HG02610 (cell line): ENCODE measurements around the gene EYA2.
A peak's percentile ranks its signal among the peaks of the same experiment; 100 is the strongest.

Source experiments
- ATAC-seq: cut with Tn5 transposase; IDR thresholded peaks from one replicate; pipeline ENCODE4 v1.9.1; 2021; ENCODE audit warnings: mild to moderate bottlenecking, moderate library complexity; ENCODE audit not compliant: unreplicated experiment

EYA2 gene

GRCh38 chr20:46977204-46977603 lies 82.6 kb downstream of the EYA2 start:
- no peak for ATAC-seq

- ATAC-seq, result no peak
These were observed 83.4 kb downstream of the EYA2 start for GRCh38 chr20:46977909-46978588.

DNA sequence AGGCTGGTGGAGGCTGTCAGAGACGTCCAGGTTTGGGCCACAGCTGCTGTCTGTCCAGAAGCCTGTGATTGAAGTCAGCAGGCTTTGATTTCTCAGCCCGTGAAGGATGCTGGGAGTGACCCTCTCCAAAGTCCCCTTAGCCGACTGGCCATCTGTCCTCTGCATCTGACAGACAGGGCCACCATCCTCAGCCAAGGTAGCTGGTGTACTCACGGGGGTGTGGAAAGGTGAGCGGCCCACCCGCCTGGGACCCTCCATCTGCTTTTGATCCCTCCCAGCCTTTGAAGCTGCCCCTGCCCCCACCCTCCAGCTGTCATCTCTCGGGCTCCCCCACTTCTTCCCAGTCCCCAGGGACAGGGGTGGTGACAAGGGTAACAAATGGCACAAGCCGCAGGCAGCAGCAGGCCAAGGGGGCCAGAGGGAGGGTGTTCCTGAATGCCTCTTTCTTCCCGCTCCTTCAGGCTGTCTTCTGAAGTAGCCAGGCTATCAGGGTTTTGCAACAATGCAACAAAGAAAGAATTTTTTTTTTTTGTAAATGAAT lies 84.4 kb downstream of the EYA2 start:
- no peak for ATAC-seq

- ATAC-seq, result no peak
These were observed 85.1 kb downstream of the EYA2 start for GRCh38 chr20:46979603-46980241.

GRCh38 chr20:46981184-46981583 lies 86.5 kb downstream of the EYA2 start:
- ATAC-seq, result no peak

DNA sequence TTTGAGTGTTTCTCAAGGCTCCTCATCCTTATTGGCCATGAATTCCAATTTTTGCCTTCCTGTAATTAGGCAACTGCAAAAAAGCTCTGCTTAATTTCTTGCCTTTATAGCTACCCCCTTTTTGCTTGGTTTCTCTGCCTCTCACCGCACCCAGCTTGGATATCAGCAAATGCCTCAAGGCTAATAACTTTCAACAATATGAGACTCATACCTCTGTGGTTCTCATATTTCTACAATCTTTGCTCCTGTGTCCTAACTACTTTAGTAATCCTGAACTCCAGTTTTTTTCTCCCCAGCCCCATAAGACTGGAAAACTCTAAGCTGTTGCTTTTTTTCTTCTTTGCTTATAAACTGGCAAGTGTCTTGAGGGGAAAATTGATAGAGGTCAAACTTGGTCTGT lies 88.8 kb downstream of the EYA2 start:
- no peak for ATAC-seq

DNA sequence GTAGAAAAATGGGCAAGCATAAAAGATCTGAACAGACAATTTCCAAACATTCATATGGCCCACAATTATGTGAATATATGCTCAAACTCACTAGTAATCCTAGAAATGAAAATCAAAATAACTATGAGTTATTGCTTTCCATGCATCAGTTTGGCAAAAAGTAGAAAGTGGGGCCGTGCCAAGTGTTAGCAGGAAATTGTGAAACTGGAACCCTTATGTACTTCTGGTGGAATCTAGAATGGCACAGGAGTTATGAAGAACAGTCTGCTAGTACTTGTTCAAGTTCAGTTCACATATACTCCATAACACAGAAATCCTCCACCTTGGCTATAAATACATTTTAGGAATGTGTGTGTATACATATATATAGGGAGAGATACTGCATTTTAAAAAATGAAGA lies 89.8 kb downstream of the EYA2 start:
- no peak for ATAC-seq

- no peak for ATAC-seq
These were observed 90.6 kb downstream of the EYA2 start for GRCh38 chr20:46985250-46985649.

DNA sequence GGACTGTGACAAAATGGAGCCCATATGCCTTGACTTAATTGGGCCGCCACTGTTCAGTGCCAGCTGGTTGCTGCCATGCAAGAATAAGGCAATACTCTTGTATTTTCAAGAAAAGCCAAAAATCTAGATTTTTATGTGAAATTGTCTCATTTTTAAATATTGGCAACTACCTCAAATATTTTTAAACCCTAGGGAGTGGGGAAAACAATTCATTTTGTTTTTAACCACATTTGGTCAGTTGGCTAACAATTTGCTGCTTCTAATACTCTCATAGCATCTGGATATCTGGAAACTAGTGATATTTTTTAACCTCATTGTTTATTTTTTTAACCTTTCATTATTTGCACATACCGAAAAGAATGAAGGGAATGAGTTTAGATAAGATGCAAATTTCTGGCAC lies 91.0 kb downstream of the EYA2 start:
- no peak for ATAC-seq

GRCh38 chr20:46987001-46987400 lies 92.4 kb downstream of the EYA2 start:
- no peak for ATAC-seq

- ATAC-seq, result no peak
These were observed 95.5 kb downstream of the EYA2 start for GRCh38 chr20:46990017-46990595.

DNA sequence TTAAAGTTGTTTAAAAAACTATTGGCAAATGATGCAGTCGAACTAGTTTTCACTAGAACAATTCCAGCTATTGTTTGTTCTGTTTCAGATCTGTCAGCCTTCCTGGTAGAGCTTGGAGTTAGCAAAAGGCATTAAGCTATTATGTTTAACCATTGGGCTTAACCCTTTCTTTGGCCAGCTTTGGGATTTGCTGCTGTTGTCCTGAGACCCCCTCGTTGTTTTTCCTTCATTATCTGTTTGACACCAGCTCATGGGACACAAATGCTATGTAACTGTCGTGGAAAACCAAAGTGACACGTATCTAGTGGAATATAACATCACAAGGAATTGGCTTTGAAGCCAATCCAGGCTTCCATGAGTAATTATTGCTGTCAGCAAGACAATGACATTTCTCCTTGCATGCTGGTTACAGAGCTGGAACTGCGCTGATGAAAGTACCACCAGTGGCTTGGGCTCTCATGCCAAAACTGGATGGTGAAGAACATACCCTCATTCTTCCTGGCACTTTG lies 96.0 kb downstream of the EYA2 start:
- ATAC-seq, result no peak

- no peak for ATAC-seq
These were observed 96.5 kb downstream of the EYA2 start for GRCh38 chr20:46991168-46991567.

GRCh38 chr20:46991880-46992639 lies 97.4 kb downstream of the EYA2 start:
- no peak for ATAC-seq

DNA sequence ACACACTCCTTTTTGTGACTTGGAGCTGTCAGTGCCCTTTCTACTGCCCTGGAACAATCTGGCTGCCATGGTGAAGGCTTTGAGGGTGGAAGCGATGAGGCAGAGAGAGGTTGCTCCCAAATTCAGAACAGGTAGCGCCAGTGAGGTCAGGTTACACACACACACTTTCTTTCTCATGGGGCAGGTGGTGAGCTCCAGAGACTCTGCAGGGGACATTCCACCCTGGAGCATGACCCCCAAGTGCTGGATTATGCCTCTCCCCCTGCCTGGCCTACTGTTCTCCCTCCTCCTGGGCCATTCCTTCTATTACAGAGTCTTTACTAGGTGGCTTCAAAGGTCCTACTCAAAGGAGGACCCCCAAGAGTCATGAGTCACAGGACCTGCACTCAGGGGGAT lies 98.0 kb downstream of the EYA2 start:
- no peak for ATAC-seq

DNA sequence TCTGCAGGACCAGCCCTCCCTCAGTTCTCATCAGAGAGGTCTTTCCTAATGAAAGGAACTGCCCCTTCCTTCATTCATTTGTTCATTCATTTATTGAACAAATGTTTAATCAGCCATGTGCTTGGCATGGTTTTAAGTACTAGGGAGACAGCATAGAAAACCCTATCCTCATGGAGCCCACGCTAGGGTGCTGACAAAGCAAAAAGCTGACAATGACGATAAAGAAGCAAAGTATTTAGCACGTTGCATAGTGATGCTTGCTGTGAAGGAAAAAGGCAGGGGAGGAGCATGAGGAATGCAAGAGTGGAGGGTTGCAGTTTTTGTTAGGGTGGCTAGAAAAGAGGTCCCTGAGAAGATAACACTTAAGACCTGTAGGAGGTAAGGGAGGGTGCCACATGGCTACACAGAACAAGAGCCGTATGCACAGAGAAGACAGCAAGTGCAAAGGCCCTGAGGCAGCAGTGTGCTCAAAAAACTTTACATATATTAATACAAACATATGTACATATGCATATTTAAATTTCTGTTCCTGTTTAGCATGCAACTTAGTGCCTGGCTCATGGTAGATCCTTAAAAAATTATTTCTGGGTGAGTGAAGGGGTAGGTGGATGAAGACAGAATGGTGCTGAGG lies 98.9 kb downstream of the EYA2 start:
- no peak for ATAC-seq

DNA sequence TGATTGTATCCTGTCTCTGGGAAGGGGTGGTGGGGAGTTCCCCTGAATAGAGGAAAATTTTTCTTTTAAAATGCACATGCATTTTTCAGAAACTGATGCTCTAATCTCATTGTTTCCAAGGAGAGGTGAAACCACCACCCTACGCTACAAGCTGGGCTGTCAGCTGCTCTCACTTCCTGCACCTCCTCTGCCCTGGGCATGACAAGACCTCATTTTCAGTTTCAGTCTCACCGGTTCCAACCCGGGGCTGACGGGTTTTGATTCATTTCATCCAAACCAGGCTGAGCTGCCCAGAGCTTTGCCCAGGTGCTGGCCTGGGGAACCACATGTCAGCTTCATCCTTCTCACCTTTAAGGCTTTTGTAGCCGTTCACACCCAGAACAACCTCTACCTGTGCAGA lies 99.7 kb downstream of the EYA2 start:
- peak; percentile 81 for ATAC-seq

DNA sequence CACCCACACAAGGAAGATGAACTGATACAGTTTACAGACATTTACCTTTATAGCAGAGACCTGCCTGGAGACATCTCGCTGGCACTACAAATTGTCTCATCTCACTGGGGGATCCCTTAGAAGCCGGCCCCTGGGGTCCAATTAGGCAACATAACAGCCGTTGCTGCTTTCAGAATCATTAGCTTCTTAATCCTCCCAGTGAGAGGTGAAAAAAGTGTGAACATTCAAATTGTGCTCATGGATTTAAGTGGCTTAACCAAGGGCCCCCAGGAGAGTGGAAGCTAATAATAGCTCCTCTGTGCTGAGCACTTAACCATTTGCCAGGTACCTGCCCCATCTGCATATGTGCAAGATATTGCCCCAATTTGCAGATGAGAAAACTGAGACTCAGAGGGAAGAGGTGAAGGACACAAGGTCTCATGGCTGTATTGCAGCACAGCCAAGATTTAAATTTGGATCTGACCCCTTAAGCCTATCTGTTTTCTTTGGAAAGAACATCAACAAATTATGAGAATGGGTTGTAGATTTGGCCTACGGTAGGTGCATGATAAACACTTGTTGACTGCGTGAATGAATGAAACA lies 101.0 kb downstream of the EYA2 start:
- no peak for ATAC-seq

- ATAC-seq, result no peak
These were observed 102.5 kb downstream of the EYA2 start for GRCh38 chr20:46997187-46997586.

- no peak for ATAC-seq
These were observed 104.0 kb downstream of the EYA2 start for GRCh38 chr20:46998477-46999240.
